Measurements from ENCODE around the gene TSEN2. TPM values are rescaled to one million over a fixed set of nuclear protein-coding genes. Genes with fewer than 3 reads are reported as not detected.

TSEN2 gene
- total and polyA plus RNA-seq, 2 of the 4 experiments (the other 2 are of a cell fraction) = 9.5 to 14.2 TPM

DNA sequence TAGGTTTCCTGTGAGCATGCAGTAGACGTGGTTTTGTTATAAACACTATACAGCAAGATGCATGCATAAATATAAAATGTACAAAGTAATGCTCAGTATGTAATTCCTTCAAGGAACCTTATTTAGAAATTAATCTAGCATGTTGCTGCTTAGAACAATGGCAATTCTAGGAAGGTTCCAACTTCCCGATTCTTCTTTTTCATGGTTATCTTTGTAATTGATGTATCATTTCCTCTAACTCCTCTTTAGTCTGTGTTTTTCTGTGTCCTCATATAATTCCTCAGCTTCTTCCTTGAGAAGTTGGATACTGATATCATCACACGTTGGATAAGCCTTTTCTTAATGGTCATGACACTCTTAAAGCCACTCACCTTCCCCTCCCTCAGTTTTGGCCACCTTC lies 3.5 kb downstream of the TSEN2 start:
- no peak overlapping the region for H4K8ac ChIP-seq (ENCODE audit: low read depth in 2 of 2, low read length in 2 of 2)
- H2AFZ ChIP-seq (replicated peaks; ENCODE audit: low read length, poor library complexity) = no peak overlapping the region
- ChIA-PET POLR2A (ENCODE audit: unreplicated experiment) (no interaction called here), CTCF (interaction anchor here (0.6 kb wide), 1 partner anchor 321 kb away, joined by 3 read pairs; no protein-coding TSS in a partner anchor)
- H3K18ac ChIP-seq (ENCODE audit: low read depth, low read length) = no peak overlapping the region
- no peak overlapping the region for H2AK5ac ChIP-seq (ENCODE audit: low read depth, low read length)
- H2AK9ac ChIP-seq (replicated peaks; ENCODE audit: low read depth, low read length, poor library complexity) = no peak overlapping the region
- H2BK15ac ChIP-seq (ENCODE audit: low read depth, low read length) = no peak overlapping the region
- no peak for DNase-seq
- ATAC-seq (ENCODE audit: low read depth) = no peak
- no peak overlapping the region for H2BK120ac ChIP-seq (ENCODE audit: low read depth, low read length)
- intact Hi-C loops (cut with micrococcal nuclease) = no loop called here
- no peaks in the 10 kb centered on the region for H3K9me1 ChIP-seq (ENCODE audit: insufficient read depth, low read length)
- dilution Hi-C loops (cut with HindIII; ENCODE audit: low sequenced_read_pairs, unreplicated experiment) = no loop called here
- no peak overlapping the region for H3K4ac ChIP-seq (ENCODE audit: low read depth, low read length)
- H2BK20ac ChIP-seq (ENCODE audit: low read depth, low read length) = no peak overlapping the region
- no peaks in the 10 kb centered on the region for H4K20me1 ChIP-seq (ENCODE audit: insufficient read depth, low read length)
- no peak overlapping the region for H2BK5ac ChIP-seq (ENCODE audit: low read depth, low read length, poor library complexity, severe bottlenecking)
- H3K79me1 ChIP-seq (ENCODE audit: low read depth in 1 of 2, low read length in 2 of 2) = peaks cover 8 to 18% of the 10 kb centered on the region in 2 experiments; a peak in 3 of 4 replicates
- no peak overlapping the region for H4K5ac ChIP-seq (ENCODE audit: low read depth, low read length)
- H3K27ac ChIP-seq (ENCODE audit: insufficient read depth, low read length) = no peak overlapping the region
- no peak overlapping the region for H3K23ac ChIP-seq (ENCODE audit: low read depth, low read length)
- H3K4me3 ChIP-seq (ENCODE audit: insufficient read depth, low read depth, low read length) = no peak overlapping the region
- no peak overlapping the region for H3K14ac ChIP-seq (replicated peaks; ENCODE audit: low read depth, low read length)
- in situ Hi-C loops (cut with MboI; ENCODE audit: low sequenced_read_pairs) = no loop called here
- no peaks in the 10 kb centered on the region for H3K9me3 ChIP-seq (ENCODE audit: control insufficient read depth, insufficient read depth, low read length)
- no peak overlapping the region for H3K56ac ChIP-seq (ENCODE audit: extremely low read depth, insufficient read depth, low read length)
- peaks cover 3% of the 10 kb centered on the region; the same call in 1 of the 2 replicates for H3K36me3 ChIP-seq (ENCODE audit: control insufficient read depth, insufficient read depth, low read length)
- no peak overlapping the region for H3K9ac ChIP-seq (ENCODE audit: low read depth, low read length)
- H3K27me3 ChIP-seq (ENCODE audit: control insufficient read depth, insufficient read depth, low read length) = no peaks in the 10 kb centered on the region
- no CpG with 5 or more reads among the region's 3 CpGs for WGBS, 2 experiments (ENCODE audit: extremely low coverage in 2 of 2, insufficient read length in 1 of 2)
- no peak overlapping the region for H4K91ac ChIP-seq (ENCODE audit: insufficient read depth, low read depth, low read length)
- TF ChIP-seq CHD1 (IDR thresholded peaks at IDR 0.05; ENCODE audit: low read depth, low read length) = no peak
- TF ChIP-seq RAD21 (IDR thresholded peaks at IDR 0.05; ENCODE audit: low read length) = no peak
- no peak for TF ChIP-seq SMC3 (IDR thresholded peaks at IDR 0.05; ENCODE audit: low read depth, low read length)
- no peak for TF ChIP-seq POLR2A (IDR thresholded peaks at IDR 0.05; ENCODE audit: low read depth, low read length)
- TF ChIP-seq, protein P1, sequence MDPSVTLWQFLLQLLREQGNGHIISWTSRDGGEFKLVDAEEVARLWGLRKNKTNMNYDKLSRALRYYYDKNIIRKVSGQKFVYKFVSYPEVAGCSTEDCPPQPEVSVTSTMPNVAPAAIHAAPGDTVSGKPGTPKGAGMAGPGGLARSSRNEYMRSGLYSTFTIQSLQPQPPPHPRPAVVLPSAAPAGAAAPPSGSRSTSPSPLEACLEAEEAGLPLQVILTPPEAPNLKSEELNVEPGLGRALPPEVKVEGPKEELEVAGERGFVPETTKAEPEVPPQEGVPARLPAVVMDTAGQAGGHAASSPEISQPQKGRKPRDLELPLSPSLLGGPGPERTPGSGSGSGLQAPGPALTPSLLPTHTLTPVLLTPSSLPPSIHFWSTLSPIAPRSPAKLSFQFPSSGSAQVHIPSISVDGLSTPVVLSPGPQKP (IDR thresholded peaks at IDR 0.05; ENCODE audit: borderline replicate concordance, low read depth, low read length) = no peak
- TF ChIP-seq, protein P2, sequence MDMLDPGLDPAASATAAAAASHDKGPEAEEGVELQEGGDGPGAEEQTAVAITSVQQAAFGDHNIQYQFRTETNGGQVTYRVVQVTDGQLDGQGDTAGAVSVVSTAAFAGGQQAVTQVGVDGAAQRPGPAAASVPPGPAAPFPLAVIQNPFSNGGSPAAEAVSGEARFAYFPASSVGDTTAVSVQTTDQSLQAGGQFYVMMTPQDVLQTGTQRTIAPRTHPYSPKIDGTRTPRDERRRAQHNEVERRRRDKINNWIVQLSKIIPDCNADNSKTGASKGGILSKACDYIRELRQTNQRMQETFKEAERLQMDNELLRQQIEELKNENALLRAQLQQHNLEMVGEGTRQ (IDR thresholded peaks at IDR 0.05; ENCODE audit: low read depth, low read length) = no peak
- no peak for TF ChIP-seq MXI1 (IDR thresholded peaks at IDR 0.05; ENCODE audit: borderline replicate concordance, low read depth, low read length)
- TF ChIP-seq NFE2L2 (IDR thresholded peaks at IDR 0.05; ENCODE audit: low read depth, low read length) = no peak
- no peak for TF ChIP-seq MAZ (IDR thresholded peaks at IDR 0.05; ENCODE audit: borderline replicate concordance, low read depth, low read length)
- no peak for TF ChIP-seq RFX5 (IDR thresholded peaks at IDR 0.05; ENCODE audit: low read depth, low read length)
- no peak for TF ChIP-seq BHLHE40 (IDR thresholded peaks at IDR 0.05; ENCODE audit: low read depth, low read length)
- TF ChIP-seq, protein P3, sequence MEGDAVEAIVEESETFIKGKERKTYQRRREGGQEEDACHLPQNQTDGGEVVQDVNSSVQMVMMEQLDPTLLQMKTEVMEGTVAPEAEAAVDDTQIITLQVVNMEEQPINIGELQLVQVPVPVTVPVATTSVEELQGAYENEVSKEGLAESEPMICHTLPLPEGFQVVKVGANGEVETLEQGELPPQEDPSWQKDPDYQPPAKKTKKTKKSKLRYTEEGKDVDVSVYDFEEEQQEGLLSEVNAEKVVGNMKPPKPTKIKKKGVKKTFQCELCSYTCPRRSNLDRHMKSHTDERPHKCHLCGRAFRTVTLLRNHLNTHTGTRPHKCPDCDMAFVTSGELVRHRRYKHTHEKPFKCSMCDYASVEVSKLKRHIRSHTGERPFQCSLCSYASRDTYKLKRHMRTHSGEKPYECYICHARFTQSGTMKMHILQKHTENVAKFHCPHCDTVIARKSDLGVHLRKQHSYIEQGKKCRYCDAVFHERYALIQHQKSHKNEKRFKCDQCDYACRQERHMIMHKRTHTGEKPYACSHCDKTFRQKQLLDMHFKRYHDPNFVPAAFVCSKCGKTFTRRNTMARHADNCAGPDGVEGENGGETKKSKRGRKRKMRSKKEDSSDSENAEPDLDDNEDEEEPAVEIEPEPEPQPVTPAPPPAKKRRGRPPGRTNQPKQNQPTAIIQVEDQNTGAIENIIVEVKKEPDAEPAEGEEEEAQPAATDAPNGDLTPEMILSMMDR (conservative IDR thresholded peaks at IDR 0.05; ENCODE audit: low read depth, low read length) = no peak
- no peak for TF ChIP-seq CEBPB (IDR thresholded peaks at IDR 0.05; ENCODE audit: low read depth, low read length)
- TF ChIP-seq MAFK (IDR thresholded peaks at IDR 0.05; ENCODE audit: low read depth, low read length) = no peak
- TF ChIP-seq FOS (IDR thresholded peaks at IDR 0.05; ENCODE audit: low read depth, low read length) = no peak
- TF ChIP-seq RCOR1 (IDR thresholded peaks at IDR 0.05; ENCODE audit: insufficient replicate concordance, low read length) = no peak
- H3K4me2 ChIP-seq (ENCODE audit: low read depth, low read length) = no peak overlapping the region
- no TSS peak for BruUV-seq (replicated peaks)
- H3K4me1 ChIP-seq (ENCODE audit: control insufficient read depth, insufficient read depth, low read length) = no peaks in the 10 kb centered on the region

Data from IMR-90 (cell line).